ENCODE measurements around the gene THG1L.

- TF ChIP-seq ZNF274 (IDR thresholded peaks at IDR 0.05; ENCODE audit: low read depth, low read length) (no peak), YY1 (IDR thresholded peaks at IDR 0.05; ENCODE audit: insufficient read depth, insufficient read length) (no peak)
Measured at GRCh38 chr5:157744051-157745011, 13.1 kb downstream of the THG1L start.

Measured in NT2/D1 (cell line).